HL-60 (cell line): ENCODE results near the gene MACROD2.

ENCODE experiments used
- DNase-seq, 2 experiments: peaks; one replicate each; pipeline ENCODE4 v3.0.0-alpha.2; 2010 to 2020; ENCODE audit warnings: low read depth in 1 of 2, low spot score in 1 of 2
- H3K27ac ChIP-seq: fragments of 250-450 bp; sonication (Bioruptor Pico); replicated peaks from 2 replicates; pipeline ENCODE4 v1.5.1; 2020; ENCODE audit warnings: mild to moderate bottlenecking, moderate library complexity
- H3K27me3 ChIP-seq: fragments of 250-450 bp; sonication (Bioruptor Pico); 2 replicates; pipeline ENCODE4 v1.5.1; 2021; ENCODE audit warnings: mild to moderate bottlenecking, moderate library complexity; ENCODE audit not compliant: insufficient read depth, poor library complexity, severe bottlenecking
- H3K4me3 ChIP-seq: replicated peaks from 2 replicates; pipeline ENCODE4 v1.5.1; 2011; ENCODE audit warnings: mild to moderate bottlenecking, control low read depth, low read length; ENCODE audit not compliant: insufficient read depth
- GABPA ChIP-seq: IDR thresholded peaks from 2 replicates; pipeline ENCODE4 v1.6.1; 2012; ENCODE audit warnings: low read depth
- POLR2AphosphoS5 ChIP-seq: IDR thresholded peaks from 2 replicates; pipeline ENCODE4 v1.6.1; 2012; ENCODE audit warnings: low read depth
- SPI1 ChIP-seq: IDR thresholded peaks from 2 replicates; pipeline ENCODE4 v1.6.1; 2012; ENCODE audit warnings: low read depth, mild to moderate bottlenecking, borderline replicate concordance
- TF ChIP-seq, protein P1 (sequence below): IDR thresholded peaks from 2 replicates; pipeline ENCODE4 v1.6.1; 2012; ENCODE audit warnings: low read depth; ENCODE audit not compliant: insufficient replicate concordance
- TF ChIP-seq, protein P2 (sequence below): IDR thresholded peaks from one replicate; pipeline ENCODE4 v1.5.1; 2011; ENCODE audit warnings: low read length, control low read depth, inconsistent platforms; ENCODE audit not compliant: insufficient read depth

MACROD2 gene

DNA sequence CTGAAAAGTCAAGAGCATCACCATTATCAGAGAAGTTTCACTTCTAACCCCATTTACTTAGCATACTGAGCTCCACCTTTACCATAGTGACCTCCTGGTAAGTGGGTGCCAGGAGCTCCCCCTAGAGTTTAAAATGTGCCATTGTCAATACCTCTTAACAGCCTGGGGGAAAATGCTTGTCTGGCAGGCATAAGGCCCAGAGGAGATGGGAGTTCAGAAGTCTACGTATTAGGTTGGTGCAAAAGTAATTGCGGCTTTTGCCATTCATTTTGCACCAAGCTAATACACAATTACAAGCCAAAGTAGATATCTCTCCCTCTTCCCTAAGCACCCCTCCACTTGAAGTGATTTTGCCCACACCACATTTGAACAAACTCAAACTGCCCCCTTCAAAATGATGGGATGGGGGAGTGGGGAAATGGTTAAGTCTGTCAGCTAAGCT is 1658.9 kb downstream of the MACROD2 start:
- DNase-seq: peak; percentile 4 to 36
- H3K27ac ChIP-seq: no peak overlapping the region
- H3K4me3 ChIP-seq: no peak overlapping the region
- no peaks in the 10 kb centered on the region for H3K27me3 ChIP-seq
- TF ChIP-seq POLR2AphosphoS5: no peak
- TF ChIP-seq SPI1: no peak
- TF ChIP-seq, protein P1, sequence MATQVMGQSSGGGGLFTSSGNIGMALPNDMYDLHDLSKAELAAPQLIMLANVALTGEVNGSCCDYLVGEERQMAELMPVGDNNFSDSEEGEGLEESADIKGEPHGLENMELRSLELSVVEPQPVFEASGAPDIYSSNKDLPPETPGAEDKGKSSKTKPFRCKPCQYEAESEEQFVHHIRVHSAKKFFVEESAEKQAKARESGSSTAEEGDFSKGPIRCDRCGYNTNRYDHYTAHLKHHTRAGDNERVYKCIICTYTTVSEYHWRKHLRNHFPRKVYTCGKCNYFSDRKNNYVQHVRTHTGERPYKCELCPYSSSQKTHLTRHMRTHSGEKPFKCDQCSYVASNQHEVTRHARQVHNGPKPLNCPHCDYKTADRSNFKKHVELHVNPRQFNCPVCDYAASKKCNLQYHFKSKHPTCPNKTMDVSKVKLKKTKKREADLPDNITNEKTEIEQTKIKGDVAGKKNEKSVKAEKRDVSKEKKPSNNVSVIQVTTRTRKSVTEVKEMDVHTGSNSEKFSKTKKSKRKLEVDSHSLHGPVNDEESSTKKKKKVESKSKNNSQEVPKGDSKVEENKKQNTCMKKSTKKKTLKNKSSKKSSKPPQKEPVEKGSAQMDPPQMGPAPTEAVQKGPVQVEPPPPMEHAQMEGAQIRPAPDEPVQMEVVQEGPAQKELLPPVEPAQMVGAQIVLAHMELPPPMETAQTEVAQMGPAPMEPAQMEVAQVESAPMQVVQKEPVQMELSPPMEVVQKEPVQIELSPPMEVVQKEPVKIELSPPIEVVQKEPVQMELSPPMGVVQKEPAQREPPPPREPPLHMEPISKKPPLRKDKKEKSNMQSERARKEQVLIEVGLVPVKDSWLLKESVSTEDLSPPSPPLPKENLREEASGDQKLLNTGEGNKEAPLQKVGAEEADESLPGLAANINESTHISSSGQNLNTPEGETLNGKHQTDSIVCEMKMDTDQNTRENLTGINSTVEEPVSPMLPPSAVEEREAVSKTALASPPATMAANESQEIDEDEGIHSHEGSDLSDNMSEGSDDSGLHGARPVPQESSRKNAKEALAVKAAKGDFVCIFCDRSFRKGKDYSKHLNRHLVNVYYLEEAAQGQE: no peak
- TF ChIP-seq, protein P2, sequence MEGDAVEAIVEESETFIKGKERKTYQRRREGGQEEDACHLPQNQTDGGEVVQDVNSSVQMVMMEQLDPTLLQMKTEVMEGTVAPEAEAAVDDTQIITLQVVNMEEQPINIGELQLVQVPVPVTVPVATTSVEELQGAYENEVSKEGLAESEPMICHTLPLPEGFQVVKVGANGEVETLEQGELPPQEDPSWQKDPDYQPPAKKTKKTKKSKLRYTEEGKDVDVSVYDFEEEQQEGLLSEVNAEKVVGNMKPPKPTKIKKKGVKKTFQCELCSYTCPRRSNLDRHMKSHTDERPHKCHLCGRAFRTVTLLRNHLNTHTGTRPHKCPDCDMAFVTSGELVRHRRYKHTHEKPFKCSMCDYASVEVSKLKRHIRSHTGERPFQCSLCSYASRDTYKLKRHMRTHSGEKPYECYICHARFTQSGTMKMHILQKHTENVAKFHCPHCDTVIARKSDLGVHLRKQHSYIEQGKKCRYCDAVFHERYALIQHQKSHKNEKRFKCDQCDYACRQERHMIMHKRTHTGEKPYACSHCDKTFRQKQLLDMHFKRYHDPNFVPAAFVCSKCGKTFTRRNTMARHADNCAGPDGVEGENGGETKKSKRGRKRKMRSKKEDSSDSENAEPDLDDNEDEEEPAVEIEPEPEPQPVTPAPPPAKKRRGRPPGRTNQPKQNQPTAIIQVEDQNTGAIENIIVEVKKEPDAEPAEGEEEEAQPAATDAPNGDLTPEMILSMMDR: peak; percentile 67
- TF ChIP-seq GABPA: no peak

DNA sequence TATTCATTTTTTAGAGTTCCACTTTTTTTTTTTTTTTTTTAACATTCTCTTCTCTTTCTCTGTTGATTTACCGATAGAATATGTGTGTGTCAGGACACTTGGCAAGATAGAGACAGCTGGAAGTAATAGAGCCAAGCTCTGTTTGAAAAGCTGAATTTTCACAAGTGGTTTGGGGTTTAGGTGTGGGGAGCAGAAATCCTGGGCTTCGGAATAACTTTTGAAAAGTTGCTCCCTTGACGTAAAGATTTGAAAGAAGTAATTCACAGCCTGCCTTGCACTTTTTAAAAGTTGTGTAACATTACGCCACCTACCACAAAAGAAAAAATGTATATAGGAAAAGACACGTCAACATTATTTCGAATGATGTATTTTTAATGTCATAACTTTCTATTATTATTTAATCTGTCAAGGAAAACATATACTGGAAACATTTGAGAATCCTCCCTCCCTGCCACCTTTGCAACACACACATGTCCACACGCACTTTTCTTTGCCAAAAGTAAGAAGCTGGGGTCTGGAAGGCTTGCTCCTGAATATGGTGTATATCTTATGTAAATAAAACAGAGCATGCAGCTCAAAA is 1660.1 kb downstream of the MACROD2 start:
- Histone ChIP-seq H3K4me3 (no peak overlapping the region), H3K27me3 (no peaks in the 10 kb centered on the region), H3K27ac (no peak overlapping the region)
- no peak for DNase-seq
- TF ChIP-seq SPI1 (no peak), POLR2AphosphoS5 (no peak)
- TF ChIP-seq, protein P2: no peak
- TF ChIP-seq, protein P1: no peak

DNA sequence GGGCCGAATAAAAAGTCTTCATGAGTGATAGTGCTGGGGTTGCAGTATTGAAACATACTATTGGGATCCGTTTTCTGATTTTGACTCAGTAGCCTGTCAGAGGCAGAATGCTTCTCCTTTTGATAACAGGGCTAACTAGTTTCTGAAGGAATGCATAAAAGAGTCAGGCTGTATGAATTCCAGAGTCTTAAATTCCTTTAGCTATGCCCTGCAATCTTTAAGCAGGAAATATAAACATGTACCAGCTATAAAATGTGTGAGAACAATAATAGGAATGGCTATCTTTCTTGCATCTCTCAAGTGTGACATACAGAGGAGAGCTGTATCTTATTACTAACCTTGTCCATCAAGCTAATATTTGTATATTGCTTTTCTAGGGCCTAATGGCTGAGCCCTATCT is 1660.8 kb downstream of the MACROD2 start:
- no peak for DNase-seq
- H3K27ac ChIP-seq: no peak overlapping the region
- TF ChIP-seq, protein P1: no peak
- H3K27me3 ChIP-seq: no peaks in the 10 kb centered on the region
- no peak overlapping the region for H3K4me3 ChIP-seq
